Measurements from ENCODE around the gene MYADML2.

The MYADML2 gene

DNA sequence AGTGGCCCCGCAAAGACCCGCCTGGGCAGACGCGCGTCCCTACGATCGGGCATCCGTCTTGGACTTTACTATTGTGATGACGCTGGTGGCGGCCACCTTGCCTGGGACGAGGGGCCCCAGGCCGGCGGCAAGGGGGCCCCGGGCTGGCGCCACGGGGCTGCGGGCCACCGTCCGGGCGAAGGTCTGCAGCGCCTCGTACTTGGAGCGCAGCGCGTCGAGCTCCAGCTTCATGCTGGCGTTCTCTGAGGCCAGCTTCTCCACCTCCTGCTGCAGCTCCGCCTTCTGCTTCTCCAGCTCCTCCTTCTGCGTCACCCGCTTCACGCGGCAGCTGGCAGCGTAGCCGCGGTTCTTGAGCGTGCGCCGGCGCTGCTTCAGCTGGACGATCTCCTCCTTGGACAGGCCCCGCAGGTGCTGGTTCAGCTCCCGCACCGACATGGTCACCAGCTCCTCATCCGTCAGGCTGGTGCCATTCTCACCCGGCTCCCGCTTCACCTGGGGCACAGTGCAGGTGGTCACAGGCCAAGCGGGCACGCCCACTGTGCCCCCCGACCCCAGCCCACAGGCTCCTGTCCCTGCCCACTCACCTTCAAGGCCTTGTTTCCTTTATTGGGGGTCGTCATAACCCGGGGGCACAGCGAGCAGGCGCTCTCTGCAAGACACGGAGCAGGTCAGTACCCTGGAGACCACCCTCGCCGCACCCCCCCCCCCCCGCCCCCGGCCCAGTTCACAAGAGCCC, 24.3 kb downstream of the MYADML2 start:
- Histone ChIP-seq H3K27me3 (ENCODE audit: low read depth, low read length) (no peaks in the 10 kb centered on the region), H3K9me3 (ENCODE audit: insufficient read depth, low read length) (no peaks in the 10 kb centered on the region), H3K79me2 (ENCODE audit: low read length) (peaks cover 71% of the 10 kb centered on the region), H3K4me3 (ENCODE audit: low read length) (no peak overlapping the region), H4K20me1 (ENCODE audit: insufficient read depth, low read length) (peaks cover 24% of the 10 kb centered on the region), H3K9ac (ENCODE audit: low read length) (no peak overlapping the region), H3K36me3 (replicated peaks; ENCODE audit: low read depth, low read length) (peaks cover 3% of the 10 kb centered on the region), H3K4me1 (ENCODE audit: low read length) (peaks cover 9% of the 10 kb centered on the region; the same call in 1 of the 2 replicates), H3K27ac (ENCODE audit: low read length) (no peak overlapping the region), H3K4me2 (ENCODE audit: low read length) (no peak overlapping the region), H2AFZ (ENCODE audit: low read depth, low read length) (no peak overlapping the region)
- TF ChIP-seq EZH2phosphoT487 (IDR thresholded peaks at IDR 0.05; ENCODE audit: low read depth) (no peak), CTCF (IDR thresholded peaks at IDR 0.05; ENCODE audit: low read depth, low read length) (no peak)

DNA sequence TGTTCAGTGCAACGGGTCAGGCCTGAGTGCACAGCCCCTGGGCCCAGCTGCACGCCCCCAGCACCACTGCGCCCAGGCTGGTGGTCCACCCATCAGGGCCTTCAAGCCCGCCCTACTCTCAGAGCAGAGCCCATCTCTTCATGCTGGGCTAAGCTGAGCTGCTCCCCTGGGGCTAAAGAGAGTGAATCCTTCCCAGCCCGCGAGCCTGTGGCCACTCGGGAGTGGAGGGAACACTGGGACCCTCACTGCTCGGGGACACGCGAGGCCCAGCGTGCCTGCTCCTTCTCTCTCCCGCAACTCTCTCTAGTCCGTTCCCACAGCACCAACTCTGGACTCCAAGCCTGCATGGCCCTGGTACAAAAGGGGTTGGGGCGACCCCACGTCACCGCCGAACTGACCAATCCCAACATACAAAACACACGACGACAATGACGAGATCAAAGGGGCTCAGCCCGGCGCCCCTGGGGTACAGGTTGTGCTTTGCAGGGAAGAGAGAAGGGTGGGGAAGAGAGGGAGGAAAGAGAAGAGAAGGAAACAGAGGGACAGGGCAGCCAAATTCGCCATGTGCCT, 25.0 kb downstream of the MYADML2 start:
- H3K4me2 ChIP-seq (ENCODE audit: low read length) = no peak overlapping the region

DNA sequence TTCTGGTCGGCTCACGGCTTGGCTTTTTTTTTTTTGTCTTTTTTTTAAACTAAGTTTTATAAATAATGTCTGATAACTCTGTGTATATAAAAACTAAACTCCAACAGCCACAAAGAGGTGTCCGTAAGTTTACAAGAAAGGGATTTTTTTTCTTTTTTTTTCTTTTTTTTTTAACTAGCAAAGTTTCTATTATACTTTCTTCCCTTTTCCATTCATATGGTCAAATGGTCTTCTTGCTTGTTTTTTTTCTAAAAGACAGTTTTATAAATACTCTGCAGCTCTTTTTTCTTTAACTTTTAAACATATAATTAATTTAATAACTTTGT, 25.5 kb downstream of the MYADML2 start:
- no peaks in the 10 kb centered on the region for H3K9me3 ChIP-seq (ENCODE audit: insufficient read depth, low read length)
- no peak overlapping the region for H3K4me3 ChIP-seq (ENCODE audit: low read length)
- no peaks in the 10 kb centered on the region for H3K27me3 ChIP-seq (ENCODE audit: low read depth, low read length)
- no peak overlapping the region for H3K4me2 ChIP-seq (ENCODE audit: low read length)
- peaks cover 31% of the 10 kb centered on the region for H4K20me1 ChIP-seq (ENCODE audit: insufficient read depth, low read length)
- peaks cover 3% of the 10 kb centered on the region for H3K36me3 ChIP-seq (replicated peaks; ENCODE audit: low read depth, low read length)
- peaks cover 16% of the 10 kb centered on the region for H3K4me1 ChIP-seq (ENCODE audit: low read length)
- H2AFZ ChIP-seq (ENCODE audit: low read depth, low read length) = no peak overlapping the region
- TF ChIP-seq CTCF (IDR thresholded peaks at IDR 0.05; ENCODE audit: low read depth, low read length) (no peak), EZH2phosphoT487 (IDR thresholded peaks at IDR 0.05; ENCODE audit: low read depth) (no peak)
- H3K79me2 ChIP-seq (ENCODE audit: low read length) = peaks cover 76% of the 10 kb centered on the region
- H3K9ac ChIP-seq (ENCODE audit: low read length) = no peak overlapping the region
- no peak overlapping the region for H3K27ac ChIP-seq (ENCODE audit: low read length)

More for the DNA sequence above, 25.0 kb downstream of the MYADML2 start:
- H4K20me1 ChIP-seq (ENCODE audit: insufficient read depth, low read length) = peaks cover 27% of the 10 kb centered on the region
- peaks cover 76% of the 10 kb centered on the region for H3K79me2 ChIP-seq (ENCODE audit: low read length)
- H3K27me3 ChIP-seq (ENCODE audit: low read depth, low read length) = no peaks in the 10 kb centered on the region
- H3K27ac ChIP-seq (ENCODE audit: low read length) = no peak overlapping the region
- H3K9me3 ChIP-seq (ENCODE audit: insufficient read depth, low read length) = no peaks in the 10 kb centered on the region
- H3K4me3 ChIP-seq (ENCODE audit: low read length) = no peak overlapping the region
- peaks cover 3% of the 10 kb centered on the region for H3K36me3 ChIP-seq (replicated peaks; ENCODE audit: low read depth, low read length)
- TF ChIP-seq EZH2phosphoT487 (IDR thresholded peaks at IDR 0.05; ENCODE audit: low read depth) = no peak
- TF ChIP-seq CTCF (IDR thresholded peaks at IDR 0.05; ENCODE audit: low read depth, low read length) = no peak
- H3K9ac ChIP-seq (ENCODE audit: low read length) = no peak overlapping the region
- peaks cover 11% of the 10 kb centered on the region for H3K4me1 ChIP-seq (ENCODE audit: low read length)
- H2AFZ ChIP-seq (ENCODE audit: low read depth, low read length) = no peak overlapping the region

- Histone ChIP-seq H3K4me1 (ENCODE audit: low read length) (peaks cover 12% of the 10 kb centered on the region), H3K9me3 (ENCODE audit: insufficient read depth, low read length) (no peaks in the 10 kb centered on the region), H3K36me3 (replicated peaks; ENCODE audit: low read depth, low read length) (peaks cover 7% of the 10 kb centered on the region), H3K4me2 (ENCODE audit: low read length) (no peak overlapping the region), H3K9ac (ENCODE audit: low read length) (no peak overlapping the region), H3K79me2 (ENCODE audit: low read length) (peaks cover 75% of the 10 kb centered on the region), H3K27ac (ENCODE audit: low read length) (no peak overlapping the region), H3K27me3 (ENCODE audit: low read depth, low read length) (no peaks in the 10 kb centered on the region), H2AFZ (ENCODE audit: low read depth, low read length) (no peak overlapping the region), H4K20me1 (ENCODE audit: insufficient read depth, low read length) (peaks cover 26% of the 10 kb centered on the region), H3K4me3 (ENCODE audit: low read length) (no peak overlapping the region)
- TF ChIP-seq EZH2phosphoT487 (IDR thresholded peaks at IDR 0.05; ENCODE audit: low read depth) = no peak
- no peak for TF ChIP-seq CTCF (IDR thresholded peaks at IDR 0.05; ENCODE audit: low read depth, low read length)
These were observed 26.2 kb downstream of the MYADML2 start for GRCh38 chr17:81920612-81921536.
